Activated CD4-positive, alpha-beta T cell treated with anti-CD3 and anti-CD28 coated beads, Interleukin-2, amount 50 U/mL, for 24 hours (primary cell): Measurements from ENCODE around the gene SNED1.

Experiments used
- DNase-seq, 2 donors: peaks; one replicate each; pipeline ENCODE4 v3.0.0-alpha.2; 2020; ENCODE audit warnings: low read depth in 1 of 2, low spot score in 1 of 2

SNED1 gene

DNA sequence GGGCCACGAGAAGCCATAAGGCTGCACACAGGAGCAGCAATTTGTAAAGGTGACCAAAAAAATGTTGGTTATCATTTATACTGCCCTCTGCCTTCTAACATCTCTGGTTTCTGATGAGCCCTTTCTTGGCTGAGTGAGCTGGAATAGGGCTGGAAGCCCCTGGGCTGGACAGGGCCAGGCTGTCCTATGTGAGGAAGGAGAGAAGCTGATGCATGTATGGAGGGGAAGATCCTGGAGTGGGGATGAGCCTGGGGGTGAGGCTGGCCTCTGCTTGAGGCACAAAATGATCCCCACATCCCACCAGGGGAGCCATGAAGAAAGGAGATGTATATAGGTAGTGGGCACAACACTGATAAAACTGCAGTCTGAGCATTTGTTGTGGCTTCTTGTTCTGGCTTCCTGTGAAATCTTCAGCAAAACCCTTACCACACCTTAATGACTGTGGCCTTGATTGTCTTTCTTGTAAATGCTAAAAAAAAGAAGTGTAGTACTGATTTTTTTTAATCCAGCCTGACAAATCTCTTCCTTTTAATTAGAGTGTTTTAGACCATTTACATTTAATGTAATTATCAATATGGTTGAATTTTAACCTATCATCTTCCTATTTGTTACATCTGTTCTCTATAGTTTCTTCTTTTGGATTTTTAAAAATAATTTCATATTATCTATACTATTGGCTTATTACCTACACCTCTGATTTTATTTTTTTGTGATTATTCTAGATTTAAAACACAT, 5.6 kb downstream of the SNED1 start:
- no peak for DNase-seq

DNA sequence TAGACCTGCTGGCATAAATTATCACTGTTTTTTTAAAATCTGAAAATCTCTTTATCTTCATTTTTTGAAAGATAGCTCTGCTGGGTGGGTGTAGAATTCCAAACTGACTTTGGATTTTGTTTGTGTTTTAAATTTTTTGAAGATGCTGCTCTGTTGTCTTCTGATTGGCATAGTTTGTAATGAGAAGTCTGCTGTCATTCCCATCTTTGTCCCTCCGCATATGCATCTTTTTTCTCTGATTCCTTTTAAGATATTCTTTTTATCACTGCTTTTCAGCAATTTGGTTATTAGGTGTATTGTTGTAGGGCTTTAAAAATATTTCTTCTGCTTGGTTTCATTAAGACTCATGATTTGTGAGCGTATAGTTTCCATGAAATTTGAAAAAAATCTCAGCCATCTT, 7.2 kb downstream of the SNED1 start:
- DNase-seq, result no peak

DNA sequence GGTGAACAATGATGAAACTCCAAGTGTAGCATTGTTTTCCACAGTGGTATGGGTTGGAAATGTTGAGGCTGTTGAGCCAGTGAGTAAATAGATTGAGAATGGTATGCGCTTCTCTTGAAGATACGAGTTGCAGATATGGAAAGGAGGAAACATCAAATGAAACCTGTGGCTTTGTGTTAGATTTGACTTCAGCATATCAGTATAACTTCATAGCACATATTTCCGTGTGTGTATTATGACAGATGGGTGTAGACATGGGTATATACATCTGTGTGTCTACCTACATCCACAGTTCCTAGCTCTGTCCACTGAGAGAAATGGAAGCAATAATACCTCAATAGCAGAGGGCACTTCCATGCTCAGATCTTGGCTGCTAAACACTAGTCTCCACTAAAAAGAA, 8.0 kb downstream of the SNED1 start:
- no peak for DNase-seq

DNA sequence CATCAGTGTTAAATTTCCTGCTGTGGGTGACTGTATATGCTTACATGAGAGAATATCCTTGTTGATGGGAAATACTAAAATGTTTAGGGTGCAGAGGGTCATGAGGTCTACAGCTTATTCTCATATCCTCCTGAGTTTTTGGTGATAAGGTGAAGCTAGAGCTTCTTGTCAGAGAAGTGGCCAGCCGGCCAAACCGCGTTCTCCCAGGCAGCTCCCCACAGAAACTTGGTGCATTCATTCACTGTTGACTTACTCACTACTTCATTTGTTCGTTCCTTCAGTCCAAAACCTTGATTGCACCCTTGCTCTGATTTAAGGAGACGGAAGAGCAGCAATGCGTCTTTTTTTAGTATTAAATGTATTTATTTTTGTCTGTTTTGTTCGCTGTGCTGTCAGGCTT, 8.7 kb downstream of the SNED1 start:
- DNase-seq, result no peak

DNA sequence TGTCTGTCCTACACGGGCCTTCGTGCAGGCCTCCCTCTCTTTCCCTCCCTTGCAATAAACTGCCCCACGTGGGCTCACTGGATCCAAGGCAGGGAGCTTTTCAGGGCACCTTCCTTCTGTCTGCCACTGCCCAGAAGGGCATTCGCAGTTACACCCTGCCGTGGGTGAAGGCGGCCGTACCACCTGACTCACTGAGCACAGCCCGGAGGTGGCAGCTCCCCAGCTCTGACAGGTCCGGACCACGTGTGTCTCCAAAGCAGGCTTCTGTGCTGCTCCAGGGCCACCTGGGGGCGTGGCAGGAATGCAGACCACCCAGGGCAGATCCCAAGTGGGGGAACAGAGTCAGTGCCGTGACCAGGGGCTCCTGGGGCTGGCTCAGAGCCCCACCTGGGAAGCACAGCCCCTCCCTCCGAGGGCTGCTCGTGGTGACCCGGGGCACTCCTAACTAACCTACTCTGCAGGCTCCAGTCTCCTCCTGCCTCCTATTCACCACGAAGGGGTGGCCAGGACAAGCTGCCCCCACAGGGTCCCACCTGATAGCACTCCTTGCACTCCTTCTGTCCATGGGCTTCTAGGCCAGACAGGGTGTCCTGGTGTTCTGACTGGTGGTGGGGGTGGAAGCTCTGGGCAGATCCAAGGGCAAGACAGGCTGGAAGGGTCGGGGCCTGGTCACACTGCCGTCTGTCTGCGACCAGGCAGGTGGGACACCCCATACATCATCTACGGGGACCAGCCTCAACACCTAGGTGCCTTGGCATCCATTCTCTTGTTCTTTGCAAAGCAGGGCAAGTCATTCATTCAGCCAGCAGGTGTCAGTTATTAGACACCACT, 9.7 kb downstream of the SNED1 start:
- DNase-seq, result no peak

DNA sequence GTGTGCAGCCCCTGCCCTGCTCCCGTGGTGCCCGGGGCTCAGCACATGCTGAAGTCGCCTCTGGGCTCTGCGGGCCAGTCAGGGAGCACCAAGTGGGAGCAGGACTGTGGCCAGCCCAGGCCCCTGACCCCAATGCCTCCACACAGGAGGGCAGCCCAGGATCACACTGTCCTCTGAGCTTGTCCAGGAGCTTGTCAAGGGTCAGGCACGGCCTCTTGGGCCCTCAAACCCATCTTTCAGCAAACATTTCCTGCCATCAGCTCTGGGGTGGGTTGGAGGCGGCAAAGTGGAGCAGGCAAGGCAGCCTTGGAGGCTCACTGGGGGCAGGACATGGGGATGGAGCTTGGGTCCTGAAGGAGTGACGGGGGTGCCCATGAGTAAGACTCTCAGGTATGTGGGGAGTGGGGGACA, 10.3 kb downstream of the SNED1 start:
- DNase-seq, result no peak

DNA sequence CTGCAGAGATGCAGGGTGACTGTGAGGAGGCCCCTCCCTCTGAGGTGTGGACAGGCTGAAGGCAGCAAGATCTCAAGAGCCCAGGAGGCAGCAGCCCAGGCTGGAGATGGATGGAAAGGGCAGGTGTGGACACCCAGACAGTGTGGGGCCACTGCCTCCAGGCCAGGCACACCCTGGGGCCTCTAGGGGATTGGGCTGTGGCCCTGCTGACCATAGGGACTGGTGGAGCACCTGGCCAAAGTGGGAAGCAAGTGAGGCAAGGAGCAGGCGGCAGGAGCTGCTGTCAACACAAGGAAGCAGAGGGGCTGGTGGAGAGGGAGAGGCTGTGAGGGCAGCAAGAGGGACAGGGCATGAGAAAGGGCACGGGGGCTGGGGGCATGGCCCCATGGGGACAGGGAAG, 10.8 kb downstream of the SNED1 start:
- no peak for DNase-seq

DNA sequence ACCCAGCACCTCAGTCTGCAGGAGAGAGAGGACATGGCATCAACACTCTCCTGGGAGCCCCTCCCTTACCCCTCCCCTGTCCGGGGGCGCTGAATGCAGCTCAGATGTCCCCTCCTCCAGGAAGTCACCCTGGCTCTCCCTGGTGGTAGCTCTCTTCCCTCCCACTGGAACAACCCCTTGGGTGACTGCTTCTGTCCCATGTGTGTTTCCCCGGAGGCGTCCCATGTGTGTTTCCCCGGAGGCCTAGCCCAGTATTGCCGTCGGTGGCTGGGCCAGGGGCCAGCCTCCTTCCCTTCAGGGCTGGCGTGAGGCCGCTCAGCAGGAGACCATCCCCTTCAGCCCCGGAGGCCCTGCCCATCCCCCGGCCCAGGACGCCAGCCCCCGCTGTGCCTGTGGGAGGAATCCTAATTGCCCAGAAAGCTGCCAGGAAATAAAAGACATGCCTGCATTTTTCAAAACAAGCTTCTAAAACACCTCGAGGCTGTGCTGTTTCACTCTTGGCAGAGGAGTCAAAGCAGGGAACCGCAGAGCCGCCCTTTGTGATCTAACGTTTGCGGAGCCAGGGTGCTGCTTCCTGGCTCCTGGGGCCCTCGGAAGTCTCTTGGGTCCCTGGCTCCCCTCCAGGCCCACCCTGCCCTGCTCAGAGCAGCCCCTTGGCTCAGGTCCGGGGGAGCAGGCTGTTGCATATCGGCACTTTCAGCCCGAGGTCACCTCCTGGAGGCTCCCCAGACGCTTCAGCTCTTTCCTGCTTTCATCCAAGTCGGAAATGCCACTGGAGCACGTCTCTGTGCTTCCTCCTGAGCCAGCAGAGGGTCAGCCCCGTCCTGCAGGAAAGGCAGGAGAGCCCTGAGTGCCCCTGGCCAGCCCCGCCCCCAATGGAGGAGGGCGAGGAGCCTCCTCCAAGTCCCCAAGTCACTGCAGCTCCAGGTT, 11.4 kb downstream of the SNED1 start:
- DNase-seq, result no peak

DNA sequence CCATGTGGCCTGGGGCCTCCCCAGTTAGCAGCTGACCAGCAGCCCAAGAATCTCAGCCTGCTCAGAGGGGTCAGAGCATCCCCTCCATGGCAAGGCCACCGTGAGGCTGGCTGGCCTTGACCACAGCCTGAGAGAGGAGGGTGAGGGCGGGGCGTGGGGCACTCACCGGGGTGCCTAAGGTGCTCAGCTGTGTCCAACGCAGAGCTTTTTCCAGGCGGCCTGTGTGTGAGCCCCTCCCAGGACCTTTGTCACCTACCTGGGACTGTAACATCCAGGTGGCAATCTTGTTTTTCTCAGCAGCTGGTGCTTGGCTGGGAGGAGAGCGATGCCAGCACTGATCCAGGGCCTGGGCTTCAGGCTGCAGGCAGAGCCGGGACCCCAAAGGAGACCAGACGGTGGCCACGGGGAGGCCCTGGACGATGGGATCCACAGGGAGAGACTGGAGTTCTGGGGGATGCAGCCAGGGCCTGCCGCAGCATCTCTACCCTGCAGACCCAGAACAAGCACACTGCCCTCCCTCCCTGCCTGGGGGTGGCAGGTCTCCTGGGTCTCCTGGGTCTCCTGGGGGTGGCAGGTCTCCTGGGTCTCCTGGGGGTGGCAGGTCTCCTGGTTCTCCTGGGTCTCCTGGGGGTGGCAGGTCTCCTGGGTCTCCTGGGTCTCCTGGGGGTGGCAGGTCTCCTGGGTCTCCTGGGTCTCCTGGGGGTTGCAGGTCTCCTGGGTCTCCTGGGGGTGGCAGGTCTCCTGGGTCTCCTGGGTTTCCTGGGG, 12.3 kb downstream of the SNED1 start:
- DNase-seq, result no peak

DNA sequence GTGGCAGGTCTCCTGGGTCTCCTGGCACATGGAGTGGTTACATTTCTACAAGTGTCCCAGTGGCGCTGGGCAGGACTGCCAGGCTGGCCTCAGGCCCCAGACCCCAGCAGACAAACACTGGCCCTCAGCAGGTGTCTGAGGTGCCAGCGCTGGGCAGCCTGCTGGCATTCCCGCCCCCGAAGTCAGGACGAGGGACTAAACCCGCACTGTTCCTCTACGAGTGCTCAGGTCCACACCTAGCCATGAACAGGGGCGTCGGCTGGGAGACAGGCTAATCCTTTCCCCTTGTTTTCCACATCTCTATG, 12.8 kb downstream of the SNED1 start:
- DNase-seq, result no peak

DNA sequence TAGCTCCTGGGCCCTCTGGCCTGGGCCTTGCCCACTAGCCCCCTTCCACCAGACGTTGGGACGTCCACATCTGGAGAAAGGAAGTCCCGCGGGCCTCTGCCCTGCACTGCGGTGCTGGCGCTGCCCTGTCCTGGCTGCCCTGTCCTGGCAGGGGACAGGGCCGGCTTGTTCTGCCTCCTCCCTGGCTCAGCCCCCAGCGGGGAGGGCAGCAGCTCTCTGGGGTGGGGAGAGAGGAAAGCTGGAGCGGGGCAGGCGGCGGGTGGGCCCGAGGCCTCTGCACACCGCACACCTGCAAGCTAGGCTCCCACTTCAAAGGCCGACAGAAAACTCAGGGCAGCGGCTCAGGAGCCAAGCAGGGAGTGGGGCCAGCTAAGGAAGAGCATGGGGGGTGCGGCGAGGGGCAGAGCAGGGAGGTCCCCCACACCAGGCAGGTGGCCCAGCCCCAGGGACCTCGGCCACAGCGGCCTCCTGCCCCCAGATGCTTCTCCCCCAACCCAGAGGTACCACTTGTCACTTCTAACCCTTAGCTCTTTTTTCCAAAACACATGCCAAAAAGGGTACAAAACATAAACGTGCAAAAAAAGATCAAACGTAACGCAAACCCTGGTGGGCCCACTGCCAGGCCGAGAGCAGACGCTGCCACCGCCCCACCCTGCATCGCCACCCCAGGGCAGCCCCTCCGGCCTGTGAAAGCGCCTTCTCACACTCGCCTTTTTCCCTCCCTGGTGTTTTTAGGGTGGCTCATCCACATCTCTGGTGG, 13.5 kb downstream of the SNED1 start:
- no peak for DNase-seq

DNA sequence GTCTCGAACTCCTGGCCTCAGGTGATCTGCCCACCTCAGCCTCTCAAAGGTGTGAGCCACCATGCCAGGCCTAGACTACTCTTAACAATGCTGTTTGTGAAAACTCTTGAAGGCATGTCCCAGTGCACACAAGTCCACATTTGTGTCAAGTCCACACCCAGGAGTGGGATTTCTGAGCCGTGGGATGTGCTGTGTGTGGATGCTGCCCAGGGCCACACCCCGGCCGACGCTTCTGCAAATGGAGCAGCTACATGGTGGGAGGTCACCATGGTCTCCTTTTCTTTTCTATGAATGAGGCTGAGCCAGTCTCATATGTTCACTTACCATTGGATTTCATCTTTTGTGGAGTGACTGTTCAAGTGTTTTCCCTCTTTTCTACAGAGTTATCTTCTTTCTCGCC, 15.8 kb downstream of the SNED1 start:
- no peak for DNase-seq

DNA sequence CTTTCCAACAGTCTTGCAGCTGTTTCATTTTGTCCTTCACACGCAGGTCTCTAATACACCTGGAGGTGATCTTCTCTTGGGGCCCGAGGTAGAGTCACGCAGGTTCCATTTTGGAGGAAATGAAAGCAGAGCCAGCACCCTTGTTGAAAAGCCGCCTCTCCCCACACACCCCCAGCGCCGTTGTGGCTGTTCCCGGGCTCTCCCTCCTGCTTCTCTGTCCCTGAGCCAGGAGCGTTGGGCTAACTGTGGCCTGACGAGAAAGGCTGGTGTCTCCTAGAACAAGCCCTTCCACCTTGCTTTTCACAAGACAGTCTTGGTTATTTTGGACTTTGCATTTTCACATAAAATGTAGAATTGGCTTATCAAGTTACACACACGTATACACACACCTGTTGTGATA, 16.3 kb downstream of the SNED1 start:
- no peak for DNase-seq

DNA sequence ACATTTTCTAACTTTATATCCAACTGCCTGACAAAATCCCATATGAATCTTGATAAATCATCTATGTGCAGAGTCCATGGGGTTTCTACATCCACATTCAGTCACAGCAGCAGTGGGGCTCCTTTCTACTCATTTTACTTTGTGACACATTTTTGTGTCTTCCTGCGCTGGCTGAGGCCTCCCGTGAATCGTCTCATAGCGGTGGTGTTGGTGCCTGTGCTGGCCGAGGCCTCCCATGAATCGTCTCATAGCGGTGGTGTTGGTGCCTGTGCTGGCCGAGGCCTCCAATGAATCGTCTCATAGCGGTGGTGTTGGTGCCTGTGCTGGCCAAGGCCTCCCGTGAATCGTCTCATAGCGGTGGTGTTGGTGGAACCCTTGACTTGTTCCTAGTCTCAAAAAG, 17.0 kb downstream of the SNED1 start:
- DNase-seq, result no peak

DNA sequence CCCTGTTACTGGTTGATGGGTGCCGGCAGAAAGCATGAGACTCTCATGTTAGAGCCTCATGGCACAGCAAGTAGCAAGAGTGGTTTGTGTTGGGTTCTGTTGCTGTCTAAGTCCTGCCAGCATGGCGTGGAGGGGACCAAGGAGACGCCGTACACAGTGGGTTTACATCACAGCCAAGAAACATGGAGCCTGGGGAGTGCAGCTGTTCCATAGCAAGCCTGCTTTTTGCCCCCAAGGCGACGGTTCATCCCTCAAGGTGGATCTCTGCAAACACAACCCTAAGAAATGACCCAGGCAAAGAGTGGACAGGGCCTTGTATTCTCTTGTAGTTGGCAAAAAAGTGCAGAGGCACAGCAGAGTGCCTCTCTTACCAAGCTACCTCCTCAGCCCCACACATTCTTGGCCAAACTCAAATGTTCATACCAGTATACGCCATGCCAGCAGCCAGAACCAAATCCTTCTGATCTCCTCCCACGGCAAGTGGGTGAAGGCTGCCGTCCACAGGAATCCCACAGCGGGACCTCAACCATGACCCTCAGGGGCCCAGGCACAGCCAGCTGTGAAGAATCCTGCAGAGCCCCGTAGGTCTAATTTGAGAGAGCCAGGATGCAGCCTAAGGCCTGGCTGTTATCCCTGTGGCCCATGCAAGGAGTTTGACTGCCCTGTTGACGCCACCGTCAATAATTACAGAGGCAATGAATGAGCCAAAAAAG, 19.0 kb downstream of the SNED1 start:
- DNase-seq, result no peak

DNA sequence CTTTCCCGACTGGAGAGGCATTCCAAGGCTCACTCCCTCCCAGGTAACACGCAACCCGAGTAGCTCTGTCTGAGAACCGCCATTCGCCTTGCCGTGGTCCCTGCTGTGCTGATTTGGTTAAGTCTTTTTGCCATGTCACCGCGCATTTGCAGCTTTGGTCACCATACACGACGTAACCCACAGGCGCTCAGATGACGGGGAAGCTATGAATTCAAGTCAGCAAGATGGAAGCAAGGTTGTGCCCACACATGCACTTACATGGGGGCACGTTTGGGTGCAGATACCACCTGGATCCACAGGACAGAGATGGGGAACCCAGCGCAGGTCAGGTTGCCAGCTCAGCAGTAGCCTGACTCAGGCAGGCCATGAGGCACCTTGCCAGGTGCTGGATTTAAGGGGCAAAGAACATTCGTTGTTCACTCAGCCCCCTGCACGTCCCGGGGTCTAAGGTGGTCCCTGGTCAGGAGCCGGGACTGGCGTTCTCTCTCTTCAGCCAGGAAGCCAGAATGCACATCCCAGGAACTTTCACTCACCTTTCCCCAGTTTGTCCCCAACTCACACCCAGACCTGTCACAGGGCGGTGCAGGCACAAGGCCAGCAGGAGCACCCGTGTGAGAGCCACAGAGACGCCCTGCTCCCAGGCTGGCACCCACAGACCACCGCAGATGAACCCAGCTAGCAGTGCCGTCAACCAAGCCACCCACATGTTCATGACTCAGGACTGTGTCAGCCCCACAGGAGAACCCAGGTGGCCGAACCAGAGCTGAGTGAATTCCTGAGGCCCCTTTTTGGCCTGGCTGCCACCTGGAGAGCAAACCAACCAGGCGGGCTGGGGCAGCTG, 19.9 kb downstream of the SNED1 start:
- DNase-seq, result no peak

DNA sequence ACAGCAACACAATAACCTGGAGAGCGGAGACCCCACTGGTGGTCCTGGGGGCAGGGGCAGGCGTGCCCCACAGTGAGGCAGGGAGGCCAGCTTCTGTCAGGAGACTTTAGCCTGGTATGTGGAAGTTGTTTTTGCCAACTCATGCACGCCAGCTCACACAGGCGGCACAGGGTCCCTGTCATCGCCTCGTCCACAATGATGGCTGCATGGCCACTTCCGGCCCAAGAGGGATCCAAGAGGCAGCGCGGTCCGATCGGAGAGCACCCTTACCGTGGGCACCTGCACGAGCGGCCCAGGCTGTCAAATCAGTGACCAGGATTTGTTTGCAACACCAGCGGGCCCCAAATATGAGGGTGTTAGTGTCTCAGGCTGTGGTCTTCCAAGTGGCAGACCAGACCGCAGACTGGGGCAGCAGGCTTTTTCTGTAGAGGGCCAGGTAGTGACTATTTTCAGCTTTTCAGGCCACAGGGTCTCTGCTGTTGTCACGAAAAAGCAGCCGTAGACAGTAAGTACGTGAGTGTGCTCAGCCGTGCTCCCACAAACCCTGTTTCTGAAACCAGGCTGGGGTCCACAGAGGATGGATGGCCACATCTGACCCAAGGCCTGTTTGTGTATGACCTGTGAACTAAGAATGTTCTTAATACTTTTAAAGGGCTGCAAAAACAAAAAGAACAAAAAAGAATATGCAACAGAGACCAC, 21.2 kb downstream of the SNED1 start:
- no peak for DNase-seq

DNA sequence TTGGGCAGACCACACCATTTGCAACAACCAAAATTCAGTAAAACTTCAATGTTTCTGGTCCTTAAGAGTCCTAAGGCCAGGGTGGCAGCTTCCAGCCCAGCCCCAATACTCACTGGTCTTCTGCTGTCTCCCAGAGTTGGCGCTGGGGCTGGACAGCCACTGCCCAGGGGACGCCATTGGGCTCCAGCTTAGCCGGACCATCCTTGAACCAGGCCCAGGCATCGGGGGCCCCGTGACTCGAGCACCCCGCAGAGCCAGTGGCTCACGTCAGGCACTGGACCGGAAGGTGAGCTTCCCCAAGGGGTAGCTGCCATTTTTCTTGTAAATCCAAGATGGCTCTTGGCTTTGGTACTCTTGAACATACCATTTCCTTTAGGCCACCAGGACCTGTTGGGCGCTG, 21.8 kb downstream of the SNED1 start:
- no peak for DNase-seq
